Measurements from ENCODE around the gene CASS4.
A peak's percentile ranks its signal among the peaks of the same experiment; 100 is the strongest.

Gene CASS4

DNA sequence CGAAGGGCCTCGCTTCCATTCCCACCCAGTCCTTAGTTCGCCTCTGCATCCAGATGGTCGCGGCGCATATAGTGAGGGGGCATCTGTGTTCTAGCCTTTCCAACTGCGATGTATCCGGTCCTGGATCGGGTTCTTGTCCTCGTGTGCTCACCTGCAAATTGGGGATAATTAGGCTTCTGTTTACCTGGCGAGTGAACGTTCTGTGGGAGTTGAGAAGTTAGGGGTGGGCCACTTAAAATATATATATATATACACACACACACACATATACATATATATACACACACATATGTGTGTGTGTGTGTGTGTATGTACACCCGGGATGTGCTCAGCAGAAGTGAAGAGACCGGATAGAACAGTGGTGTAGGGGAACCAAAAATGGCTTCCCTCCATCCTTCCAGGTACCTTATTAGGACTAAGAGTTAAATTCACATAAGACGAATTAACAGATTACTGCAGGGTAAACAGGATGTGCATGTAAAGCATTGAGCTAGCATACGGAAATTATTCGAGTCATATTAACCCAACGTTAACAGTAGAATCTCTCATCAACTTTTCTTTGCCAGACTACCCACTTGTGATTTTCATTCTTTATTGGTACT is 19.1 kb upstream of the CASS4 start:
- TF ChIP-seq YY1 (IDR thresholded peaks at IDR 0.05; ENCODE audit: low read depth) (no peak), CREB1 (IDR thresholded peaks at IDR 0.05; ENCODE audit: low read depth) (no peak), EGR1 (IDR thresholded peaks at IDR 0.05) (no peak), TCF12 (IDR thresholded peaks at IDR 0.05; ENCODE audit: low read depth) (no peak), TEAD4 (IDR thresholded peaks at IDR 0.05) (no peak), CEBPB (IDR thresholded peaks at IDR 0.05) (no peak), RAD21 (IDR thresholded peaks at IDR 0.05; ENCODE audit: low read depth) (no peak), TAF1 (IDR thresholded peaks at IDR 0.05; ENCODE audit: low read depth) (no peak), FOXM1 (IDR thresholded peaks at IDR 0.05; ENCODE audit: borderline replicate concordance, low read depth) (no peak), ZBTB7A (IDR thresholded peaks at IDR 0.05; ENCODE audit: low read depth) (no peak), EP300 (IDR thresholded peaks at IDR 0.05; ENCODE audit: borderline replicate concordance) (no peak)
- TF ChIP-seq, protein P1, sequence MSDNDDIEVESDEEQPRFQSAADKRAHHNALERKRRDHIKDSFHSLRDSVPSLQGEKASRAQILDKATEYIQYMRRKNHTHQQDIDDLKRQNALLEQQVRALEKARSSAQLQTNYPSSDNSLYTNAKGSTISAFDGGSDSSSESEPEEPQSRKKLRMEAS (IDR thresholded peaks at IDR 0.05): no peak
- TF ChIP-seq, protein P2, sequence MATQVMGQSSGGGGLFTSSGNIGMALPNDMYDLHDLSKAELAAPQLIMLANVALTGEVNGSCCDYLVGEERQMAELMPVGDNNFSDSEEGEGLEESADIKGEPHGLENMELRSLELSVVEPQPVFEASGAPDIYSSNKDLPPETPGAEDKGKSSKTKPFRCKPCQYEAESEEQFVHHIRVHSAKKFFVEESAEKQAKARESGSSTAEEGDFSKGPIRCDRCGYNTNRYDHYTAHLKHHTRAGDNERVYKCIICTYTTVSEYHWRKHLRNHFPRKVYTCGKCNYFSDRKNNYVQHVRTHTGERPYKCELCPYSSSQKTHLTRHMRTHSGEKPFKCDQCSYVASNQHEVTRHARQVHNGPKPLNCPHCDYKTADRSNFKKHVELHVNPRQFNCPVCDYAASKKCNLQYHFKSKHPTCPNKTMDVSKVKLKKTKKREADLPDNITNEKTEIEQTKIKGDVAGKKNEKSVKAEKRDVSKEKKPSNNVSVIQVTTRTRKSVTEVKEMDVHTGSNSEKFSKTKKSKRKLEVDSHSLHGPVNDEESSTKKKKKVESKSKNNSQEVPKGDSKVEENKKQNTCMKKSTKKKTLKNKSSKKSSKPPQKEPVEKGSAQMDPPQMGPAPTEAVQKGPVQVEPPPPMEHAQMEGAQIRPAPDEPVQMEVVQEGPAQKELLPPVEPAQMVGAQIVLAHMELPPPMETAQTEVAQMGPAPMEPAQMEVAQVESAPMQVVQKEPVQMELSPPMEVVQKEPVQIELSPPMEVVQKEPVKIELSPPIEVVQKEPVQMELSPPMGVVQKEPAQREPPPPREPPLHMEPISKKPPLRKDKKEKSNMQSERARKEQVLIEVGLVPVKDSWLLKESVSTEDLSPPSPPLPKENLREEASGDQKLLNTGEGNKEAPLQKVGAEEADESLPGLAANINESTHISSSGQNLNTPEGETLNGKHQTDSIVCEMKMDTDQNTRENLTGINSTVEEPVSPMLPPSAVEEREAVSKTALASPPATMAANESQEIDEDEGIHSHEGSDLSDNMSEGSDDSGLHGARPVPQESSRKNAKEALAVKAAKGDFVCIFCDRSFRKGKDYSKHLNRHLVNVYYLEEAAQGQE (IDR thresholded peaks at IDR 0.05; ENCODE audit: low read depth): no peak
- TF ChIP-seq, protein P3, sequence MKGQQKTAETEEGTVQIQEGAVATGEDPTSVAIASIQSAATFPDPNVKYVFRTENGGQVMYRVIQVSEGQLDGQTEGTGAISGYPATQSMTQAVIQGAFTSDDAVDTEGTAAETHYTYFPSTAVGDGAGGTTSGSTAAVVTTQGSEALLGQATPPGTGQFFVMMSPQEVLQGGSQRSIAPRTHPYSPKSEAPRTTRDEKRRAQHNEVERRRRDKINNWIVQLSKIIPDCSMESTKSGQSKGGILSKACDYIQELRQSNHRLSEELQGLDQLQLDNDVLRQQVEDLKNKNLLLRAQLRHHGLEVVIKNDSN (IDR thresholded peaks at IDR 0.05): no peak

DNA sequence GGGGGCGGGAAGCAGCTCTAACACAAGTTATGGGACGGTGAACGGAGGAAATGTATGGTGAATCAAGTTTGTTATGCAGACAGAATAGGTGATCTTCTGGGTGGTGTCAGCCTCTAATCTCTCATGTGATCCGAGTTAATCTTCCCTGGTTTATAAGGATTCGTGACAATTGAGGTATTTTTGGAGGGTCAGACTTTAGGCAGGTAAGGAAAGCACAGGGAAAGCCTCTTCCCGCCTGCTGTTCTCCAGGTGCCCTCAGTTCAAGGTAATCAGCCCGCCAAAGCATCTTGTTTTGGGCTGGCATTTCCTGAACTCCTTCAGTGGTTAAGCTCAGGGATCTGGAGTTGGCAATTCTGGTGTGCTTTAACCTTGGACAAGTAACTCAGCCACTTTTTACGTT is 18.4 kb upstream of the CASS4 start:
- TF ChIP-seq EP300 (IDR thresholded peaks at IDR 0.05; ENCODE audit: borderline replicate concordance): no peak
- TF ChIP-seq EGR1 (IDR thresholded peaks at IDR 0.05): no peak
- TF ChIP-seq NFIC (IDR thresholded peaks at IDR 0.05): no peak
- TF ChIP-seq, protein P2 (IDR thresholded peaks at IDR 0.05; ENCODE audit: low read depth): no peak
- no peak for TF ChIP-seq YY1 (IDR thresholded peaks at IDR 0.05; ENCODE audit: low read depth)
- TF ChIP-seq, protein P3 (IDR thresholded peaks at IDR 0.05): no peak
- no peak for TF ChIP-seq TCF12 (IDR thresholded peaks at IDR 0.05; ENCODE audit: low read depth)
- no peak for TF ChIP-seq CEBPB (IDR thresholded peaks at IDR 0.05)

DNA sequence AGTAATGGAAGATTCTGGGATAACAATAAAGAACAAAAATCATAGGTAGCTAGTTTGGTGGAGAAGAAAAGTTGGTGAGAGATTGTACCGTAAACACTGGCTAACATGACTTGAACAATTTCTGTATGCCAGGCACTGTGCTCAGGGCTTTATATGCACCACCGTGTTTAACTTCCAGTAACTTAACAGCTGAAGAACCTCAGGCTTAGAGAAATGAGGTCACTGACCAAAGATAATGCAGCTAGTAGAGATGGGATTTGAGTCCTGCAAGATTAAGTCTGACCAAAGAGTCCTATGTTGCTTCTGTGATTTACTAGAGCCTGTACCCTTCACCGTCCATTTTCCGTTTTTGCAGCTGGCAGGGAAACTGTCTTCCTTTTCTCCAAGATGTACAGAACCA is 16.9 kb upstream of the CASS4 start:
- TF ChIP-seq CEBPB (IDR thresholded peaks at IDR 0.05): no peak
- TF ChIP-seq NFIC (IDR thresholded peaks at IDR 0.05): no peak
- no peak for TF ChIP-seq TAF1 (IDR thresholded peaks at IDR 0.05; ENCODE audit: low read depth)
- TF ChIP-seq FOXM1 (IDR thresholded peaks at IDR 0.05; ENCODE audit: borderline replicate concordance, low read depth): no peak
- no peak for TF ChIP-seq CREB1 (IDR thresholded peaks at IDR 0.05; ENCODE audit: low read depth)
- TF ChIP-seq, protein P3 (IDR thresholded peaks at IDR 0.05): no peak
- TF ChIP-seq, protein P2 (IDR thresholded peaks at IDR 0.05; ENCODE audit: low read depth): no peak
- TF ChIP-seq TEAD4 (IDR thresholded peaks at IDR 0.05): no peak
- TF ChIP-seq RAD21 (IDR thresholded peaks at IDR 0.05; ENCODE audit: low read depth): no peak
- TF ChIP-seq YY1 (IDR thresholded peaks at IDR 0.05; ENCODE audit: low read depth): no peak

DNA sequence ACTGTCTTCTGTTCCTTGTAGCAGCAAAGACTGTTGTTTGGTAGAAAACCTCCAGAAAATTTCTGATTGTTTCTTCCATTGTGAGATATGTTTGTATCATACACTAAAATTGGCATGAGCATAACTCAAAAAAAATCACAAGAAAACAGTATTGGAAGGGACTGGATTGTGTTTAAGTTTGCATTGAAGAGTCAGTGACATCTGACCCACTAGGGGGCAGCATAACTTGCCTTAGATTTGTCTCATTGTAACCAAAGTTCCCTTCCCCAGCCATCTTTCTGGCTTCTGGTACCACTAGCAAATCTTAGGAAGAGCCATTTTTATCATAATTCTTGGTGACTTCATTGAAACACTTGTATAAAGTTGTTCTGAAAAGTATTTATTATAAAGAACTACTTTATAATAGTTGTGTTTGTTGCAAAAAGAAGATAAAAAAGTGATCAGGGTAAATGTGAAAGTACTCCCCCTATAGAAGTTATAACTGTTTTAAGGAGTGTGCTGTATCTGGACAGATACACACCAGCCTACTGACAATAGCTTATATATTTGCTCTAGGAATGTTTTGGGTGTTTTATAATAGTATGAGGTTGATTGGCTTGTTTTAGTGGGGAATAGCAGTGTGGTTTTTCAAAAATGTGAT is 11.9 kb upstream of the CASS4 start:
- TF ChIP-seq RAD21 (IDR thresholded peaks at IDR 0.05; ENCODE audit: low read depth): peak; percentile 39; the same call in 1 of the 2 replicates
- TF ChIP-seq, protein P1 (IDR thresholded peaks at IDR 0.05): no peak
